Lower leg skin (tissue), 3 donors: ENCODE results near the gene SRMS.

Experiments
- POLR2A ChIP-seq, 2 donors: fragments of 450-650 bp; IDR thresholded peaks; one replicate each; pipeline ENCODE4 v1.6.1; 2016 to 2017; ENCODE audit warnings: antibody characterized with exemption in 2 of 2, mild to moderate bottlenecking in 1 of 2, moderate library complexity in 1 of 2
- TF ChIP-seq, protein P1 (sequence below), 3 donors: fragments of 450-650 bp; IDR thresholded peaks; one replicate each; pipeline ENCODE4 v1.5.1; 2016; ENCODE audit warnings: antibody characterized with exemption in 3 of 3, mild to moderate bottlenecking in 3 of 3, moderate library complexity in 2 of 3

DNA sequence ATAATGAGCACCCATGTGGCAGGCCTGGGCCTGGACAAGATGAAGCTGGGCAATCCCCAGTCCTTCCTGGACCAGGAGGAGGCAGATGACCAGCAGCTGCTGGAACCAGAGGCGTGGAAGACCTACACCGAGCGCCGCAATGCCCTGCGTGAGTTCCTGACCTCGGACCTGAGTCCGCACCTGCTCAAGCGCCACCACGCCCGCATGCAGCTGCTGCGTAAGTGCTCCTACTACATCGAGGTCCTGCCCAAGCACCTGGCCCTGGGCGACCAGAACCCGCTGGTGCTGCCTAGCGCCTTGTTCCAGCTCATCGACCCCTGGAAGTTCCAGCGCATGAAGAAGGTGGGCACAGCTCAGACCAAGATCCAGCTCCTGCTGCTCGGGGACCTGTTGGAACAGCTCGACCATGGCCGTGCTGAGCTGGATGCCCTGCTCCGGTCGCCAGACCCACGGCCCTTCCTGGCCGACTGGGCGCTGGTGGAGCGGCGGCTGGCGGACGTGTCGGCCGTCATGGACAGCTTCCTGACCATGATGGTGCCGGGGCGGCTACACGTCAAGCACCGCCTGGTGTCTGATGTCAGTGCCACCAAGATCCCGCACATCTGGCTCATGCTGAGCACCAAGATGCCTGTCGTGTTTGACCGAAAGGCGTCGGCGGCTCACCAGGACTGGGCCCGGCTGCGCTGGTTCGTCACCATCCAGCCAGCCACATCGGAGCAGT is 8.3 kb upstream of the SRMS start:
- TF ChIP-seq, protein P1, sequence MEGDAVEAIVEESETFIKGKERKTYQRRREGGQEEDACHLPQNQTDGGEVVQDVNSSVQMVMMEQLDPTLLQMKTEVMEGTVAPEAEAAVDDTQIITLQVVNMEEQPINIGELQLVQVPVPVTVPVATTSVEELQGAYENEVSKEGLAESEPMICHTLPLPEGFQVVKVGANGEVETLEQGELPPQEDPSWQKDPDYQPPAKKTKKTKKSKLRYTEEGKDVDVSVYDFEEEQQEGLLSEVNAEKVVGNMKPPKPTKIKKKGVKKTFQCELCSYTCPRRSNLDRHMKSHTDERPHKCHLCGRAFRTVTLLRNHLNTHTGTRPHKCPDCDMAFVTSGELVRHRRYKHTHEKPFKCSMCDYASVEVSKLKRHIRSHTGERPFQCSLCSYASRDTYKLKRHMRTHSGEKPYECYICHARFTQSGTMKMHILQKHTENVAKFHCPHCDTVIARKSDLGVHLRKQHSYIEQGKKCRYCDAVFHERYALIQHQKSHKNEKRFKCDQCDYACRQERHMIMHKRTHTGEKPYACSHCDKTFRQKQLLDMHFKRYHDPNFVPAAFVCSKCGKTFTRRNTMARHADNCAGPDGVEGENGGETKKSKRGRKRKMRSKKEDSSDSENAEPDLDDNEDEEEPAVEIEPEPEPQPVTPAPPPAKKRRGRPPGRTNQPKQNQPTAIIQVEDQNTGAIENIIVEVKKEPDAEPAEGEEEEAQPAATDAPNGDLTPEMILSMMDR (IDR thresholded peaks at IDR 0.05), result no peak
- TF ChIP-seq POLR2A (IDR thresholded peaks at IDR 0.05), result no peak
